Central memory CD8-positive, alpha-beta T cell (primary cell): ENCODE measurements around the gene RGS7.
"Not testable (repeated sequence)": the region's sequence is repeated elsewhere in the genome, so short reads cannot be mapped to it uniquely, and the experiment has no call there.

Source experiments
- ATAC-seq: fragments of 150-1000 bp; cut with Tn5 transposase; replicated peaks from 2 replicates; pipeline ENCODE4 v1.10.0; 2022; ENCODE audit warnings: mild to moderate bottlenecking, moderate FRiP score, moderate number of reproducible peaks; ENCODE audit not compliant: poor library complexity, severe bottlenecking; ENCODE audit errors: extremely low read depth
- DNase-seq, 2 donors: peaks; one replicate each; pipeline ENCODE4 v3.0.0; 2021; ENCODE audit warnings: low spot score in 2 of 2
- H3K27ac Mint-ChIP-seq: one replicate; pipeline ENCODE4 v1.8.0; 2022; ENCODE audit warnings: low read depth, mild to moderate bottlenecking, moderate library complexity, mixed read lengths
- H3K27me3 Mint-ChIP-seq: one replicate; pipeline ENCODE4 v1.8.0; 2022; ENCODE audit warnings: mixed read lengths
- H3K36me3 Mint-ChIP-seq: one replicate; pipeline ENCODE4 v1.8.0; 2022; ENCODE audit warnings: mild to moderate bottlenecking, moderate library complexity, mixed read lengths; ENCODE audit not compliant: insufficient read depth
- H3K4me1 Mint-ChIP-seq: one replicate; pipeline ENCODE4 v1.8.0; 2022; ENCODE audit warnings: mixed read lengths
- H3K4me3 Mint-ChIP-seq: one replicate; pipeline ENCODE4 v1.8.0; 2022; ENCODE audit warnings: mild to moderate bottlenecking, moderate library complexity, mixed read lengths
- H3K9me3 Mint-ChIP-seq: one replicate; pipeline ENCODE4 v1.8.0; 2022; ENCODE audit warnings: mixed read lengths

RGS7 gene

DNA sequence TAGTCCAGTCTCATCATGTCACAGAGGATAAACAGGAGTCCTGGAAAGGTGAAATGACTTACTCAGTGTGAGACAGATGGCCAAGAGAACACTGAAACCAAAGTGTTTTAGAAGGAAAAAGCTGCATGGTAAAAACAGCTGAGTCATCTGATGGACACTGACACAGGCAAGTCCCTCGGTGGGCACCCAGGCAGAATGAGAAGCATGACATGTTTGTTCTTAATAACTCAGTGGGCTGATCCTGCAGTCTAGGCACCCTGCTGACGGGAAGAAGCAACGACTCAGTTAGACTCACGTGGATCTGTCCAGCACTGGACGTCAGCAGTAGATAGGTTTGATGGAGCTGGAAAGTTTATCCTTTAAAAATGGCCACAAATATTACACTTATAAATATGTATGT, 116.9 kb downstream of the RGS7 start:
- H3K27ac Mint-ChIP-seq, result no peak overlapping the region
- peaks cover 24% of the 10 kb centered on the region for H3K9me3 Mint-ChIP-seq
- H3K36me3 Mint-ChIP-seq, result no peaks in the 10 kb centered on the region
- ATAC-seq (no peak), DNase-seq (no peak)
- H3K4me3 Mint-ChIP-seq, result no peak overlapping the region
- H3K4me1 Mint-ChIP-seq, result no peaks in the 10 kb centered on the region
- no peaks in the 10 kb centered on the region for H3K27me3 Mint-ChIP-seq

DNA sequence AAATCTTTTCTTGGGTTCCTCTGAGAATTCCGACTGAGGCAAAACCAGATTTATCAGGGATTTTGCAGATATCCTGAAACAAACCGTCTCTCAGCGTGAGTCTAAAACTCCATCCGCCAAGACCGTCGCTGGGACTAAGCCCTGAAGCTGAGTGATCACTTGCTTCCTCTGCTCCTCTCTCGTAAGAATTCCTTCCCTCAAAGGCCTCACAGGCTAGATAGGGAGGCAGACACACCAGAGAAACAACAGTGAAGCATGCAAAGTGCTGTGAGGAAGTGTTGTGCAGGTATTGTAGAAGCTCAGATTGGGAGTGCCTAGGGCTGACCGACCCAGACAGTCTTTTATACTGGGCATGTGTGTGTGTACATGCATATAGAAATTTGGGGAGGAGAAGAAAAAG, 119.1 kb downstream of the RGS7 start:
- no peak for ATAC-seq
- Mint-ChIP-seq H3K4me1 (no peaks in the 10 kb centered on the region), H3K27ac (no peak overlapping the region), H3K27me3 (no peaks in the 10 kb centered on the region), H3K9me3 (peaks cover 35% of the 10 kb centered on the region), H3K4me3 (no peak overlapping the region), H3K36me3 (no peaks in the 10 kb centered on the region)
- DNase-seq, result no peak

GRCh38 chr1:241235256-241235897, 121.6 kb downstream of the RGS7 start:
- H3K36me3 Mint-ChIP-seq, result no peaks in the 10 kb centered on the region
- H3K9me3 Mint-ChIP-seq, result peaks cover 25% of the 10 kb centered on the region
- H3K4me1 Mint-ChIP-seq, result no peaks in the 10 kb centered on the region
- DNase-seq (no peak), ATAC-seq (no peak)
- H3K27me3 Mint-ChIP-seq, result no peaks in the 10 kb centered on the region
- no peak overlapping the region for H3K27ac Mint-ChIP-seq
- no peak overlapping the region for H3K4me3 Mint-ChIP-seq

- no peak for ATAC-seq
- H3K4me3 Mint-ChIP-seq, result no peak overlapping the region
- H3K27me3 Mint-ChIP-seq, result no peaks in the 10 kb centered on the region
- H3K27ac Mint-ChIP-seq, result no peak overlapping the region
- no peaks in the 10 kb centered on the region for H3K4me1 Mint-ChIP-seq
- no peaks in the 10 kb centered on the region for H3K36me3 Mint-ChIP-seq
- no peak for DNase-seq
- peaks cover 27% of the 10 kb centered on the region for H3K9me3 Mint-ChIP-seq
Observed at GRCh38 chr1:241229711-241230110, 127.3 kb downstream of the RGS7 start.

- no peak for DNase-seq
- H3K4me3 Mint-ChIP-seq, result no peak overlapping the region
- H3K4me1 Mint-ChIP-seq, result no peaks in the 10 kb centered on the region
- ATAC-seq, result no peak
- peaks cover 23% of the 10 kb centered on the region for H3K9me3 Mint-ChIP-seq
- H3K27me3 Mint-ChIP-seq, result no peaks in the 10 kb centered on the region
- no peak overlapping the region for H3K27ac Mint-ChIP-seq
- no peaks in the 10 kb centered on the region for H3K36me3 Mint-ChIP-seq
Observed at GRCh38 chr1:241229216-241229615, 127.8 kb downstream of the RGS7 start.

GRCh38 chr1:241228339-241228738, 128.7 kb downstream of the RGS7 start:
- no peak overlapping the region for H3K27ac Mint-ChIP-seq
- ATAC-seq (no peak), DNase-seq (no peak)
- peaks cover 16% of the 10 kb centered on the region for H3K9me3 Mint-ChIP-seq
- no peak overlapping the region for H3K4me3 Mint-ChIP-seq
- no peaks in the 10 kb centered on the region for H3K4me1 Mint-ChIP-seq
- no peaks in the 10 kb centered on the region for H3K36me3 Mint-ChIP-seq
- H3K27me3 Mint-ChIP-seq, result no peaks in the 10 kb centered on the region

DNA sequence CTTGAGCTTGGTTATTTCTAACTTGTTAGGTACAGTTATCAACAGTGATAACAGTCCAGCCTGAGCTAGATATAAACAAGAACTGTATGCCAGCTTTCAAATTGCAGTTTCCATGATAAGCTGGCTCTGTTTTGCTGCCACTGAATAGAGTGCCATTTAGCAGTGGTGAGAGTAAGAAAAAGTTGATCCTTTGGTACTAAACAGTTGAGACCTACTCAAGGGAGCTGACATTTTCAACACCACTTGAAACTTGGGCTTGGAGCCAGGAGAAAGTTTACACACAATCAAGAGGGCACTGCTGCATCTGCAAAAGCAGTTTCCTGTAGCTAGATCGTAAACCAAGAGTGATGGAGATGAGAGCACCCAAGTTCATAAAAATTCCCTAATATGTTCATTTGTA, 131.3 kb downstream of the RGS7 start:
- Mint-ChIP-seq H3K36me3 (no peaks in the 10 kb centered on the region), H3K27me3 (no peaks in the 10 kb centered on the region), H3K4me3 (no peak overlapping the region), H3K27ac (no peak overlapping the region), H3K4me1 (no peaks in the 10 kb centered on the region), H3K9me3 (peaks cover 15% of the 10 kb centered on the region)
- DNase-seq (no peak), ATAC-seq (no peak)

DNA sequence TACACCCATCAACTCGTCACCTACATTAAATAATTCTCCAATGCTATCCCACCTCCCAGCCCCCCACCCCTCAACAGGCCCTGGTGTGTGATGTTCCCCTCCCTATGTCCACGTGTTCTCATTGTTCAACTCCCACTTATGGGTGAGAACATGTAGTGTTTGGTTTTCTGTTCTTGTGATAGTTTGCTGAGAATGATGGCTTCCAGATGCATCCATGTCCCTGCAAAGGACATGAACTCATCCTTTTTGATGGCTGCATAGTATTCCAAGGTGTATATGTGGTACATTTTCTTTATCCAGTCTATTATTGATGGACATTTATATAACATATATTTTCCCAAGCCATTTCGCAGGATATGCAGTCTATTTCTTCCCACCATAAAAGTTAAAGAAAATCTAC, 132.8 kb downstream of the RGS7 start:
- not testable (repeated sequence) for H3K27ac Mint-ChIP-seq, DNase-seq, H3K4me3 Mint-ChIP-seq, H3K27me3 Mint-ChIP-seq, H3K4me1 Mint-ChIP-seq, H3K36me3 Mint-ChIP-seq, ATAC-seq
- H3K9me3 Mint-ChIP-seq, result peaks cover 18% of the 10 kb centered on the region

- DNase-seq, ATAC-seq, H3K4me3 Mint-ChIP-seq, H3K27ac Mint-ChIP-seq, H3K4me1 Mint-ChIP-seq, H3K36me3 Mint-ChIP-seq, H3K27me3 Mint-ChIP-seq: not testable (repeated sequence)
- H3K9me3 Mint-ChIP-seq, result peaks cover 18% of the 10 kb centered on the region
Observed at GRCh38 chr1:241222813-241223212, 134.2 kb downstream of the RGS7 start.

DNA sequence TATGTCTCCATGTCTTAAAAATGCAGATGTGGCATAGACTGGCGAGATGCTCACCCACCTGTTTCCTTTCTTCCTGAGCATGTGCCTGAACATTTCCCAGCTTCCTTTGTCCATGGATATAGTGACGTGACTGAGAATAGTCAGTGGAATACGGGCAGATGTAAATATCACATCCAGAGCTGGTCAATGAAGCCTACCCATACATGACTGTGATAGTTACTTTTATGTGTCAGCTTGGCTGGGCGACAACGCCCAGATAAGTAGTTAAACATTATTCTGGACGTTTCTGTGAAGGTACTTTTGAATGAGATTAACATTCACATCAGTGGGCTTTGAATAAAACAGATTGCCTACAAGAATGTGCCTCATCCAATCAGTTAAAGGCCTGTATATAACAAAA, 135.7 kb downstream of the RGS7 start:
- H3K9me3 Mint-ChIP-seq, result peaks cover 17% of the 10 kb centered on the region
- no peak overlapping the region for H3K27ac Mint-ChIP-seq
- no peak for DNase-seq
- no peak for ATAC-seq
- H3K4me1 Mint-ChIP-seq, result no peaks in the 10 kb centered on the region
- no peaks in the 10 kb centered on the region for H3K27me3 Mint-ChIP-seq
- no peak overlapping the region for H3K4me3 Mint-ChIP-seq
- no peaks in the 10 kb centered on the region for H3K36me3 Mint-ChIP-seq

DNA sequence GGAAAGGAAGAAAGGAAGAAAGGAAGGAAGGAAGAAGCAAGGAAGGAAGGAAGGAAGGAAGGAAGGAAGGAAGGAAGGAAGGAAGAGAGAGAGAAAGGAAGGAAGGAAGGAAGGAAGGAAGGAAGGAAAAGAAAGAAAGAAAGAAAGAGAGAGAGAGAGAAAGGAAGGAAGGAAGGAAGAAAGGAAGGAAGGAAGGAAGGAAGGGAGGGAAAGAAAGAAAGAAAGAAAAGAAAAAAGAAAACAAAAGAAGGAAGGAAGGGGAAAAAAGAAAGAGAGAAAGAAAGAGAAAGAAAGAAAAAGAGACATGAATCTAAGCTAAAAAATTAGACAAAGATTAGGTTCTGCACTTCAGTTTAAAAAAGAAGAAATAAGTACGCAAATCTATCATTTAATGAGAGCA, 136.1 kb downstream of the RGS7 start:
- ATAC-seq, DNase-seq, H3K27me3 Mint-ChIP-seq, H3K36me3 Mint-ChIP-seq, H3K27ac Mint-ChIP-seq, H3K4me1 Mint-ChIP-seq, H3K4me3 Mint-ChIP-seq: not testable (repeated sequence)
- peaks cover 13% of the 10 kb centered on the region for H3K9me3 Mint-ChIP-seq

- Mint-ChIP-seq H3K4me3 (no peak overlapping the region), H3K9me3 (peaks cover 6% of the 10 kb centered on the region), H3K27ac (no peak overlapping the region), H3K36me3 (no peaks in the 10 kb centered on the region), H3K4me1 (no peaks in the 10 kb centered on the region), H3K27me3 (no peaks in the 10 kb centered on the region)
- DNase-seq, result no peak
- no peak for ATAC-seq
Observed at GRCh38 chr1:241219449-241219848, 137.6 kb downstream of the RGS7 start.

- H3K9me3 Mint-ChIP-seq, result peaks cover 6% of the 10 kb centered on the region
- DNase-seq (no peak), ATAC-seq (no peak)
- H3K27ac Mint-ChIP-seq, result no peak overlapping the region
- no peaks in the 10 kb centered on the region for H3K4me1 Mint-ChIP-seq
- H3K27me3 Mint-ChIP-seq, result no peaks in the 10 kb centered on the region
- H3K36me3 Mint-ChIP-seq, result no peaks in the 10 kb centered on the region
- no peak overlapping the region for H3K4me3 Mint-ChIP-seq
Observed at GRCh38 chr1:241217516-241217915, 139.5 kb downstream of the RGS7 start.

DNA sequence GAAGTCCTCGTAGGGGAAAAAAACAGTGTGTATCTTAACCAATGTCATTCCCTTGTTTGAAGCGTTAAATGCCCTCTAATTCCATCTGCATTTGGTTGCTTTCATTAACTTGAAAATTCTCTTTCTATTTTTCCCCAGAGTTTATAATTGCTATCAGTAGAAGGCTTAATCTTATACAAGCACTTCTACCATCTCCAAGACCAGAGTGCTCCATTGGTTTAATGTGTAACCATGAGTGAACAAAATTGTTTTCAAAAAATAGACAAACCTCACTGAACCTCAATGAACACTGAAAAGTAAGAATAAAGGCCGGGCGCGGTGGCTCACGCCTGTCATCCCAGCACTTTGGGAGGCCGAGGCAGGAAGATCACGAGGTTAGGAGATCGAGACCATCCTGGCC, 141.3 kb downstream of the RGS7 start:
- peaks cover 3% of the 10 kb centered on the region for H3K9me3 Mint-ChIP-seq
- H3K4me3 Mint-ChIP-seq, result no peak overlapping the region
- no peaks in the 10 kb centered on the region for H3K27me3 Mint-ChIP-seq
- ATAC-seq, result no peak
- H3K36me3 Mint-ChIP-seq, result no peaks in the 10 kb centered on the region
- H3K4me1 Mint-ChIP-seq, result no peaks in the 10 kb centered on the region
- DNase-seq, result no peak
- H3K27ac Mint-ChIP-seq, result no peak overlapping the region
